NCI-H1417 treated with DMSO at 0.1 percent for 48 hours (cell line): ENCODE data around the gene TMSB10.
"Not testable (repeated sequence)": the region's sequence is repeated elsewhere in the genome, so short reads cannot be mapped to it uniquely, and the experiment has no call there.

Source experiments
- DNase-seq: peaks from one replicate; lab custom pipeline; 2025; lab: John Stamatoyannopoulos, UW

The TMSB10 gene

DNA sequence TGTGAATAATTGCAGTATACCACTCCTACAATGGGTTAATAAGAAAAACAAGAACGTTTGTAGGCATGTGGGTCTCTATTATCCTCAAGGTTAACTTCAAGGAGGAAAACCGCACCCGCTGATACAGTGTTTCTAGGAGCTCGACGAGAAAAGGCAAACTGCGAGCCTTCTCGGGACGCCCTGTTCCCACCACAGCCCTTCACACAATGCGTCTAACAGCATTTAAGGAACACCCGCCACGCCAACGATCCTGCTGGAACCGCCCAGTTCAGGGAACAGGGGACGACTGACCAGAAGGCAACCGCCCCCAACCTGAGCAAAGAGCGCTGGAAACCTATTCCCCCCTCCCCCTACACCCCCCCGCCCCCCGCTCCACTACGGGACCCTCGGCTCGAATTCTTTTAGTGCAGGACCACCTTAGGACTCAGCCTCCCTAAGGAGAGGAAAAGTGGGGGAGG, 710 bp upstream of the TMSB10 start:
- no peak for DNase-seq

DNA sequence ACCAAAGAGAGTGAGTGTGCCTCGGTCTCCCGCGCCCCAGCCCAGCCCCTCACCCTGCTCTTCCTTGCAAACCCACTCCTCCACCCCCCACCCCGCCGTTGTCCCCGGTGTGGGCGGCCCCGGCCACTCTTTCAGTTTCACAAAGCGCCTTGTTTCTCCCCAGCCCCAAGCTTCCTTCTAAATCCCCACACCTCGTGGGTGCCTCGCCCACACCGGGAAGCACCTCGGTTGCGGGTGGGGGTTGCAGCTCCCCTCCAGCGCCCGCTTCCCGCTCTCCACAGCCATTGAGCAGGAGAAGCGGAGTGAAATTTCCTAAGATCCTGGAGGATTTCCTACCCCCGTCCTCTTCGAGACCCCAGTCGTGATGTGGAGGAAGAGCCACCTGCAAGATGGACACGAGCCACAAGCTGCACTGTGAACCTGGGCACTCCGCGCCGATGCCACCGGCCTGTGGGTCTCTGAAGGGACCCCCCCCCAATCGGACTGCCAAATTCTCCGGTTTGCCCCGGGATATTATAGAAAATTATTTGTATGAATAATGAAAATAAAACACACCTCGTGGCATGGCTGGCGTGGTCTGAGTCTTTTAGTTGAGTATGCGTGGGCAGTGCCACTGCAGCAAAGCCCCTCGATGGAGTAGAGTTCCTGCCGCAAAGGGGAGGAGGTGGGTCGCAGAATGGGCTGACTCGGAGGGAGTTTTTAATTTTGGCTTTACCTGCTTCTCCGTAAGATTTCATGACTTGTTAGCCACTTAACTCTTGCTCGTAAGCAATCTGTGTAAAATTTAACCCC, 848 bp downstream of the TMSB10 start:
- no peak for DNase-seq

DNA sequence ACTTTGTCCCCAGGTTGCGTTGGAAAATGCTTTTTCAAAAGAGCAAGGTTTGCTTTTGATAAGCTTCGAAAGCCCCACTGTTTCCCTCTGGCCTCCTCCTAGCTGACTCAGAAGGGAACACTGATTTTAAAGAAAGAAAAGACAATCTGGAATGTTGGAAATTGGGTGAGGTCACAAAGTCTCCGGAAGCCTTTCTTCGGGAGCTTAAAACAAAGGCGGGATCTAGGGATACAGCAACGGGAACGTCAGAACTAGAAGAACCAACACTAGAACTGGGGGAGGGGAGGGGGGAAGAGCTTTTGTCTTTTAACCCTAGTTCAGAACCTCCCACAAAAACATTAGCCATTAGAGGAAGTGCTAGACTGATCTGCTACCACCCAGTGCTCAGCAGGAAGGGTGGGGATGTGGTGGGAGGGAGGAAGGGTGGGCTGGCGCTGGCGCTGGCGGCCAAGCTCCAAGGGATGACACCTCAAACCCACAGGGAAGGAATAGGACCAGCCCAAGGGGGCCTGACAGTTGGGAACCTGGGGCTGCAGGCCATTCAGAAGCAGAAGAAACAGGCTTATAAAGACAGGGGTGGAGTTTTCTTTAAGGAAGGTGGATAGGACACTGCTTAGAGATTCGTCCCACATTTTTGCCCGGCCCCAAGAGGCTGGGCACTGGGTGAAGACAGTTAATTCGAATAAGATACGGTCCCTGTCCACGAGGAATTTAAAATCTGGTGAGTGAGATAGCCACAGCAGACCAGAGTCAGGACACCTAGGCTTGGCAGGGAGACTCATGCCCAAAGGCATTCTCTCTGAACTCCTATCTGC, 1.7 kb downstream of the TMSB10 start:
- DNase-seq, result no peak

DNA sequence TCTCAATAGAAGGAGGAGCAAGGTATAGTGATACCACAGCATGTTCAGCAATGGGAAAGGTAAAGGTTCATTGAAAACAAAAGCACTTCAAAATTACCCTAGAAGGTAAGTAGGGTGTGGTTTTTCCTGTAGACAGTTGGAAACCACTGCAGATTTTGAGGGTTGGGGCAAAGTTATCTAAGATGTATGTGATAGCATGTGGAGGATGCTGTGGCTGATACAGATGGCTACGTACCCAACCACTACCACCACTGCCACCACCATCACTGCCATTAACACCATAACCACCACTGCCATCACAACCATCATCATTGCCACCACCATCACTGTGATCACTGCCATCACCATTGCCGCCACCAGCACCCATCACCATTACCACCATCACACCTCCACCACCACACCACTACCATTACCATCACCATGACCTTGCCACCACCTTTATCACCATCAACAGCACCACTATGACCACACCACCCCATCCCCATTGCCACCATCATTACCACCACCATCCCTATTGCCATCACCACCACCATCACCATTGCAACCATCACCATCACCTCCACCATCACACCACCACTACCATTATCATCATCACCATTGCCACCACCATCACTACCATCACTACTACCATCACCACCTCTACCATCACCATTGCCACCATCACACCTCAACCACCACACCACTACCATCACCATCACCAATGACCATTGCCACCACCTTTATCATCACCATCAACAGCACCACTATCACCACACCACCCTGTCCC, 3.7 kb downstream of the TMSB10 start:
- DNase-seq, result no peak

DNA sequence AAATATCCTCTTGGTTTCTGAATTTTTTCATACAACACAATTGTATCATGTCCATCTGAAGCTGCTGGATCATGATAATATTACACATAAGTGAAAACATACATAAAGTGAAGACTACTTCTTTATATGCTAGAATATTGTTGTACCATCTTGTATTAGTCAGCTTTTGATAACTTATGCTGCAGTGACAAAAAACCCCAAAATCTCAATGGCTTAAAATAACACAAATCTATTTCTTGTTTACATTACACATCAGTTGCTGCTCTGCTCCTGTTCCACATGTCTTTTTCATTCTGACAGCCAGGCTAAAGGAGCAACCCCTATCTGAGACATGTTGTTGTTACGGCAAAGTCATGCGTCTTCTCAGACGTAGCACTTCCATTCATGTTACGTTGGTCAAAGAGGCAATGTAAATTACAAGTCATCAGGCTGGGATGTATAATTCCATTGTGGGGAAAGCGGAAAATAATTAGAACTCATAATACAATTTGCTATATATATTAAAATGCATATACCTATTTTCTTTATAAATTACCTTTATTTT, 5.8 kb downstream of the TMSB10 start:
- DNase-seq, result no peak

DNA sequence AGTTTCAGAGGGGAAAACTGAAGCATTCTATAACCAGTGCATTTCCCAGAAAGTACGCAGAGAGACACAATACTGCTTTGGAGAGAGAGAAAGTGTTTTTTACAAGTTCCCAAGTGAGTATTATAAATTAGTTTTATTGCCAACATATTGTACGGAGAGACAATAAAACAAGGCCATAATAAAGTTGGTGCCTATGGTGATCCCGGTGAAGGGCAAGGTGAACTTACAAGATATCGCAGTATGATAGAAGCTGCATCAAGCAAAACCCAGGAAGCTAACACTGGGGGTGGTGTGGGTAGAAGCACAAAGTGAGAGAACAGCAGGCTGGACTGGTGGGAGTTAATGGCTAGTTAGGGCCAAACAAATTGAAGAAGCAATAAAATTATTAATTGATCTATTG, 7.5 kb downstream of the TMSB10 start:
- DNase-seq, result no peak

DNA sequence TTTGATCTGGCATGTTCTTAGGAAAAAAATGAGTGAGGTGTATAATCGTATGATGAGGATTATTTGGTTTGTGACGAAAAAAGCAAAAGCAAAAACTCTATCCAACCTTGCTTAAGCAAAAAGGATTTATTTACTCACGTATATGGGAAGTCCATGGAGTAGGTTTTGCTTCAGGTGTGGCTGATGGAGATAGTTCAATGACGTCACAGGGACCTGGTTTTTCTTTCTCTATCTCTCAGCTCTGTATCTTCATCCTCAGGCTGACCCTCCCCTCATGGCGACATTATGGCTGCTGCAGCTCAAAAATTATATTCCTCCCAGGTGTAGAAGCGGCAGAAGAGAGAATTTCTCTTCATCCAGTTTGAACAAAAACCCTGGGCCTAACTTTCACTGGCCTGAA, 8.9 kb downstream of the TMSB10 start:
- no peak for DNase-seq

DNA sequence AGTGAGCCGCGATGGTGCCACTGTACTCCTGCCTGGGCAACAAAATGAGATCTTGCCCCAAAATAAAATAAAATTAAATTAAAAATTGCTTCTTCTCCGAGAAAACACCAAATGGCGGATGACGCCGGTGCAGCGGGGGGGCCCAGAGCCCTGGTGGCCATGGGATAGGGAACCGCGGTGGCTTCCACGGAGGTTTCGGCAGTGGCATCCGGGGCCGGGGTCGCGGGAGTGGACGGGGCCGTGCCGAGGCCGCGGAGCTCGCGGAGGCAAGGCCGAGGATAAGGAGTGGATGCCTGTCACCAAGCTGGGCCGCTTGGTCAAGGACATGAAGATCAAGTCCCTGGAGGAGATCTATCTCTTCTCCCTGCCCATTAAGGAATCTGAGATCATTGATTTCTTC, 10.2 kb downstream of the TMSB10 start:
- DNase-seq, result not testable (repeated sequence)

DNA sequence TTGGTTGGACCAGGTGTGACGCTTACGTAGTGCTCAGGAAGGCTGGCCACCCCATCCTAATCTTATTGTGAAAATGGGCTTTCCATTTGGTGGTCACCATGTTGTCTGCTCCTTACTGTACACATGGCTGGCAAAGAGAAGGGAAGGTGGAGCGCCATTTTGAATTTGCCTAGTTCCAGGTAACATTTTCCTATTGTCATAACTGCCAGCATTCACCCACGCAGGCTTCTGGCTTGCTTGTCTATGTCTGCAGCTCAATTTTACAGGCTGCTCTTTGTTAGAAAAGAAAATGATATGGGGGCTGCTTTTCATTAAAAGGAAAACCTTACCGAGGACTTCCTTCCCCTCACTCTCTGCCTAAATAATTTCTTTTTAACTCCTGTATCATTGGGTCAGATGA, 12.4 kb downstream of the TMSB10 start:
- not testable (repeated sequence) for DNase-seq

DNA sequence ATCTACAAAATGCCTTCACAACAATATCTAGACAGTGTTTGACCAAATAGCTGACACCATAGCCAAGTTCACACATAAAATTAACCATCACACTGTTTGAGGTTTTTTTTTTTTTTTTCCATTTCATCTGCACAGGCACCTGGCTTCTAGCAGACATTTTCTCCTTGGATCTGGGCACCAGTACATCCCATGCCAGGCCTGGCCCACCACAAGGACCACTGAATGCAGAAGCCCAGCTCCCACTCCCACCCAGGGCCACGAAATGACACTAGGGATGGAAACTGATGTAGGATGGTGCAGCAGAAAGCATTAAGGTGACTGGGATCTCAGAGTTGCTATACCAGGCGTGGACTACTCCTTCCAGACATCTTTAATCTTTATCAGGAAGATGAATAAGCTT, 13.0 kb downstream of the TMSB10 start:
- DNase-seq, result no peak

DNA sequence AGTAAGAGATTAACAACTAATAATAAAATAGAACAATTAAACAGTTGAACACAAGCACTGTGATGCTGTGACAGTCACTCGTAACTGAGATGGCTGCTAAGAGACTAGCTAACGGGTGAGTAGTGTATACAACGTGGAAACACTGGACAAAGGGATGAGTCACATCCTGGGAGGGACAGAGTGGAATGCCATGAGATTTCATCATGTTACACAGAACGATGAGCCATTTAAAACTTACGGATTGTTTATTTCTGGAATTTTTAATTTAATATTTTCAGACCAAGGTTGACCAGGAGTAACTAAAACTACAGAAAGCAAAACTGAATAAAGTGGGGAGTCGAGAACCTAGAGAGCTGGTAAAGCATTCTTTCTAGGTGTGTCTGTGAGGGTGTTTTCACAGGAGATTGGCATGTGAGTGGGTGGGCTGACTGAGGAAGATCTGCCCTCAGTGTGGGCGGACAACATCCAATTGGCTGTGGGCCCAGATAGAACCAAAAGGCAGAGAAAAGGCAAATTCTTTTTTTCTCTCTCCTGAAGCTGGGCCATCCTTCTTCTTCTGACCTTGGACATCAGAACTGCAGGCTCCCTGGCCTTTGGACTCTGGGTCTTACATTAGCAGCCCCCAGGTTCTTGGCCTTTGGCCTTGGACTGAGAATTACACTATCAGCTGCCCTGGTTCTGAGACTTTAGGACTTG, 14.6 kb downstream of the TMSB10 start:
- no peak for DNase-seq

DNA sequence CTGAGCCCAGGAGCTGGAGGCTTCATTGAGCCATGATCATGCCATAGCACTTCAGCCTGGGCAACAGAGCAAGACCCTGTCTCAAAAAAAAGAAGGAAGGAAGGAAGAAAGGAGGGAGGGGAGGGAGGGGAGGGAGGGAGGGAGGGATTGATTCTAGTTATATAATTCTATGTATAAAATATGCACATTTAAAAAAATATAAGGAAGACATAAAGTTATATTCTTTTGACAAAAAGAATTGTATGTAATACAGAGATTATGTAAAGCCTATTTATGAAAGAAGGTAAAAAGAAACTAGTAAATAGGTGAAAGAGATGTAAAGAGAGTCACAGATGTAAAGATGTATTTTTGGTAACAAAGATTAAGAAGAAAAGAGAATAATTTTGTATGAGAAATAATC, 17.6 kb downstream of the TMSB10 start:
- DNase-seq, result no peak

DNA sequence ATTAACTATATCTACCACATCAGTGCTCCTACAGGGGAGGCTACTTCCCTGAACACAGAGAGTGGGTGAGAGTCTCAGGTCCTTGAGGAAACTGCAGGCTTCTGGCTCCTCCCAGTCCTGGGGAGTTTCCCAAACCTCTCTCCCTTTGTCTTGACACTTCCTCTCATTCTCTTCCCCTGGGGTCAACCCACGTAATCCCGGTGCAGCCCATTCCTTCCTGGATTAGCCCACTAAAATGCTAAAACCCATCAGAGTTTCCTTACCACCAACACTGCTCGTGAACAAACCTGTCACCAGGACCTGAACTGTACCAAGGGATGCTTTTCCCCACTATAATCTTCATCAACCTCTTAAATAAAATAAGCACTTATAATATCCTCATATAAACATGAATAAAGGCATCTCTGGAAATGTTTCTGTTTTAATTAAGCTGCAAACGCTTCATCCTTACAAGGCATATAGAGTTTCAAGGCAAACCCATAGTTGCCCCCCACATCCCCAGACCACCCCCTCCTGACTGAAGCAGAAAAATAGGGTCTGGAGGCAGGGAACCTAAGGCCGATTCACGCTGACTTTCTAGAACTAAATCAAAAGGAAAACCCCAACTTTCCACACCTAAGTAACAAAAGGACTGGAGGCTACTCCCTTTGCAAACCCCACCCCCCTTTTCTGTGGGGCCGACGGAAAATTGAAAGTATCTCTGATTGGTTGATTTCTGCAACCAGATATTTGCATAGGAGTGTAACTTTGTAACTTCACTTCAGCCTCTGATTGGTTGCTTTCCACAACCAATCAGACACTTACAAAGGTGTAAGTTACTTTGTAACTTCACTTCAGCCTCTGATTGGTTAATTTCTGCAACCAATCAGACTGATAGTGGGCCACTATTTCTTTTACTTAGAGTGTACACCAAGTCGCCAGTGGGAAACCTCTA, 19.0 kb downstream of the TMSB10 start:
- DNase-seq, result no peak

DNA sequence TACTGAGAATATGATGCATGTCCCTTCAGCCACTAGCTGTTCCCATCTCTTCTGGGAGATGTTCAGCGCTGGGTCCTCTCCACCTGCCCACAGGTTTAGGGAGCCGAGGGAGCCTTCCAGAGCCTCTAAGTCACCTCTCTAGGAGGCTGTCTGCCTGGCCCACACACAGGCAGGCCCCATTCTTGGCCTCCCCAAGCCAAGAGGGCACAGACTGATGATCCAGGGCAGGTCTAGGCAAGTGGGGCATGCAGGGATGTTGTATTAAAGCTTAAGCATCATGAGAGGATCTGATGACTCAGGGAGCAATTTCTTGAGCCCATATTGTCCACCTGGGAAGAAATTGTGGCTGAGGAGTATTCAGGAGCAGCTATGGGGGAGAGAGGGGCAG, 19.9 kb downstream of the TMSB10 start:
- DNase-seq, result no peak

DNA sequence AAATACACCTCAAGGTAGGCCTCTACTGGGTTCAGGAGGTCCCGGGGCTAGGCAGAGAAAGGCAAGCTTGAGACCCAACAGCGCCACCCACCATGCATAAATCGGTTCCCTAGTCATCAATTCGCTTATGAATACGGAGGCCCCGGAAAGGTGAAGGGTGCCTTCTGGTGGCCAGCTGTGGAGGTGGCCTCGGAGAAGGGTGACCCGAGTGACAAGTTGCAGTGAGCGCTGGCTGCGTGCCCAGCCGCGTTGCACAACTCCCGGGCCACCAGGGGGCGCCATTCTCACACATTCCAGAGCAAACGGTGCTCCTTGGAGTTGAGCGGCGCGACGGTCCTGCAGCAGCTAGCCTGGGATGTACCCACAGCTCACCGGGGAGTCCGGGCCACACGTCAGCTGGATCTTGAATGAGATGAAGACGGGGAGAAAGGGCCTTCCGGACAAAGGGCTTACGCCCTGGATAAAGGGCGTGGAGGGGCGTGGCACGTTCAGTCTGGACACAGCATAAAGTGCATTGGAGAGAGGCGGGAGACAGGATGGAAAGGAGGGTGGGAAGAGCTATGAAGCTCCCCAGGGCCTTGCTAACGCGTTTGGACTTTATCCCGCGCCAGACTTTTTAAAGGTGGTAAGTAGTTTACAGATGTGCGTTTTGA, 20.4 kb downstream of the TMSB10 start:
- DNase-seq, result peak; percentile 57

DNA sequence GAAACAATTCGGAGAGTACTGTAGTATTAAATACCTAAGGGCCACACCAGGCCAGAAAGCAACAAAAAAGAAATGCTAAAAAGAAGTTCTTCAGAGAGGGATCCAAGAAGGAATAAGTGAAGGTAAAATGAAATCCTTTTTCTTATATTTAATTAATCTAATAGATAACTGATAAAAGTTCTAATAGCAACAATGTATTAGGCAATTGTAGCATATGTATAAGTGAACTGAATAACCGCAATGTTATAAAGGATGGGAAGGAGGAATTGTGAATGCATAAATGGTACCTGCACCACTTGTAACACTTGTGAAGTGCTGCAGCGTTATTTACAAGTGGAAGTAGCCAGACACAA, 21.8 kb downstream of the TMSB10 start:
- no peak for DNase-seq

DNA sequence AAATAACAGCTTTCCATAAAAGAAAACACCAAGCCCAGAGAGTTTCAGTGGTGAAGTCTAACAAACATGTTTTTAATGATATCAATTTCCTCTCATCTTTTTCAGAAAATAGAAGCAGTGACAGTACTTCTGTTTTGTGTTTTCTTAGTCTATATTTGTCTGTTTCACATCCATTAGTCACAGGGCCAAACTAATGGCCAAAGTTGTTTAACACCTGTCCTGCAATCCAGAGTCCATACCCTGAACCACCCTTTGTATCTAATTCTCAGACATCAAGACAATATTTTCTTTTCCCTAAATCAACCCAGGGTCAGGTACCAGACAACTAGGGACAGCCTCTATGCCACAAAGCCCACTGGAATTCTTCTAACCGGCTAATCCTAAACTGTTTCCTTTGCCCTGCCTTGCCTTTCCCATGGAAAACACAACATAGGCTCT, 25.9 kb downstream of the TMSB10 start:
- DNase-seq, result no peak

DNA sequence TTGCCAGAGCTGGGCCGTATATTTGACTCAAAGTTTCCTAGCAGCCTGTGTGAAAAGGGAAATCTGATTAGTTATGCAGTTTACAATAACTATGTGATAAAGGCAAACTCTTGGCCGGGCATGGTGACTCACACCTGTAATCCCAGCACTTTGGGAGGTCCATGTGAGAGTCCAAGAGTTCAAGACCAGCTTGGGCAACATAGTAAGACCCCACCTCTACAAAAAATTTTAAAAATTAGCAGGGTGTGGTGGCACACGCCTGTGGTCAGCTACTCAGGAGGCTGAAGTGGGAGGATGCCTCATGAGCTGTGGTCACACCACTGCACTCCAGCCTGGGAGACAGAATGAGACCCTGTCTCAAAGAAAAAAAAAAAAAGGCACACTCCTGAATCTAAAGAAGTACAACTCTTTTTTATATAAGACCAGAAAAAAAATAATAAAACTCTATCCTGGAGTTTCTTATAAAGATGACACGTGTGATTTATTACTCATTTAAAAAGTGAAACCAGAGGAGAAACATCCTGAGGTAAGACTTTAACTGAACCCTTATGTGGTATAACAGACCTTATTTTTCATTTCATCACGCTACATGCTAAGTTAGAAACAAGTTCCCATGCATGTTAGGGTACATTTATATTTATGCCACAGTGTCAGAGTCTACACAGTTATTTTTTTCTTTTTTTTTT, 32.9 kb downstream of the TMSB10 start:
- DNase-seq, result no peak

DNA sequence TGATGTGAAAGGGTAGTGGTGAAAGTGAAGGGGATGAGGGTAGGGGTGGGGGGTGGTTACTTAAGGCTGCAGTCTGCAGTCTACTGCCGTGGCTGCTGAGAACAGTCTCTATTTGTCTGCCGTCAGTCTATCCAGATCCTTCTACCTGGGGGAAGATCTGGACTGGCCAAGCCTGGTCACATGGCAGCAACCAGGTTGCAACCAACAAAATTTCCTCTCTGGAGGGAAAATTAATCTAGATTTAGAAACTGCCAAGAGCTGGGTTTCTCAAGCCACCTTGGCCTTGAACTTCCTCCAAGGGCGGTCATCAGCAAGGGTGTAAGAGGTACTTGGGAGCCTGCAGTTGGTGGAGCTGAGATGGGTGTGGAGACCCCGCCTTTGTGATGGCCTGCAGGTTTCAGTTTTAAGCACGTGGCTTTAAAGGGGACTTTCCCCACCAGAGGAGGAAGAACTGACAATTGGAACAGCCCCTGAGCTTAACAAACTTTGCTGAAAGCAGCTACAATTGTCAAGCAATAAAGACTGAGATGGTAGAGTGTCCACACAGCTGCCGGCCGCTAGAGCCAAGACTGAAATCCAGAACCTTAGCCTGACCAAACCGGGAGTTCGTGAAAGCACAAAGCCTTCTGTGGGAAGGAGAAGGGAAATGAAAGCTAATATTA, 34.1 kb downstream of the TMSB10 start:
- DNase-seq, result no peak
